ENCODE results near the gene ADAMTSL1.

ADAMTSL1 gene

GRCh38 chr9:18811171-18811570 is 337.2 kb downstream of the ADAMTSL1 start:
- TF ChIP-seq, protein P1, sequence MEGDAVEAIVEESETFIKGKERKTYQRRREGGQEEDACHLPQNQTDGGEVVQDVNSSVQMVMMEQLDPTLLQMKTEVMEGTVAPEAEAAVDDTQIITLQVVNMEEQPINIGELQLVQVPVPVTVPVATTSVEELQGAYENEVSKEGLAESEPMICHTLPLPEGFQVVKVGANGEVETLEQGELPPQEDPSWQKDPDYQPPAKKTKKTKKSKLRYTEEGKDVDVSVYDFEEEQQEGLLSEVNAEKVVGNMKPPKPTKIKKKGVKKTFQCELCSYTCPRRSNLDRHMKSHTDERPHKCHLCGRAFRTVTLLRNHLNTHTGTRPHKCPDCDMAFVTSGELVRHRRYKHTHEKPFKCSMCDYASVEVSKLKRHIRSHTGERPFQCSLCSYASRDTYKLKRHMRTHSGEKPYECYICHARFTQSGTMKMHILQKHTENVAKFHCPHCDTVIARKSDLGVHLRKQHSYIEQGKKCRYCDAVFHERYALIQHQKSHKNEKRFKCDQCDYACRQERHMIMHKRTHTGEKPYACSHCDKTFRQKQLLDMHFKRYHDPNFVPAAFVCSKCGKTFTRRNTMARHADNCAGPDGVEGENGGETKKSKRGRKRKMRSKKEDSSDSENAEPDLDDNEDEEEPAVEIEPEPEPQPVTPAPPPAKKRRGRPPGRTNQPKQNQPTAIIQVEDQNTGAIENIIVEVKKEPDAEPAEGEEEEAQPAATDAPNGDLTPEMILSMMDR (IDR thresholded peaks at IDR 0.05) = no peak

GRCh38 chr9:18819418-18819817 is 345.5 kb downstream of the ADAMTSL1 start:
- TF ChIP-seq, protein P1 (IDR thresholded peaks at IDR 0.05) = no peak

- TF ChIP-seq, protein P1 (IDR thresholded peaks at IDR 0.05) = no peak
Measured at GRCh38 chr9:18820566-18821095, 346.7 kb downstream of the ADAMTSL1 start.

GRCh38 chr9:18821788-18822187 is 347.8 kb downstream of the ADAMTSL1 start:
- TF ChIP-seq, protein P1 (IDR thresholded peaks at IDR 0.05) = no peak

DNA sequence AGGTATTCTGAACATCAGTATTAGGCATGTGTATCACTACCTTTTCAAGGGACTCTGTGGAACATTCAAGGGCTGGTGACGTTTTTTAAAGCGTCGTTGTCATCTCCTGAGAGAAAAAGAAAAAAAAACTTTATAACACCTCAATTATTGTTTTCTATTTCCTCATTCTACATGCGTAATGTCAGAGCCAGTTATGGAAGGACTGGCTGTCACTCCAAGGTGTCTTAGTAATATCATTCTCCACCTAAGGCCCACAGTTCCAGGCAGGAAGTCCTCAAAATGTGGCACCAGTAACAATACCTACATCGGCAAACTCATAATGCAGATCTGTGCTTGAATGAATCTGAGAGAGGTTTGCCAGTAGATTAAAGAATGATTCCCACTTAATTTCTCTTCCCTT is 348.9 kb downstream of the ADAMTSL1 start:
- TF ChIP-seq, protein P1 (IDR thresholded peaks at IDR 0.05) = no peak

GRCh38 chr9:18824095-18824666 is 350.2 kb downstream of the ADAMTSL1 start:
- TF ChIP-seq, protein P1 (IDR thresholded peaks at IDR 0.05) = peak; percentile 67

DNA sequence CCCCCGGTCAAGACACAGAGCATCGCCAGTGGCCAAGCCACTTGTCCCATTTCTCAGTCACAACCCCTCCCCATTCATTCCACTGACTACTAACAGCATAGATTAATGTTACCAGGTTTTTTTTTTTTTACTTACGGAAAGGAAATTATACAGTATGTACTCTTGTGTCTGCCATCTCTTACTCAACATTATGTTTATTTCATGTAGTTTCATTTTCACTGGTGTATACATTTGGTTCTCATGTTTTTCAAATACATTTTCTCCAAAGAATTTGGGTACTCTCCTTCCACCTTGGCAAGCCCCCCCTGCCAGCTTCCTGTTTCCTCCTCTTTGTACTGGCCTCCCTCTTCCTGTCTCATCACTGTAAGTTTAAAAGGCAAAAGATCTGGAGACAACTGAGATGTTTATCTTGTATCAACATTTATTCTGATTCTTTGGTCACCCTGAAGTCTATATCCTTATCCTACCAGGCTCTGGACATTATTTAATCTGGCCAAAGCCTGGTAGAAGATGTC is 351.8 kb downstream of the ADAMTSL1 start:
- TF ChIP-seq, protein P1 (IDR thresholded peaks at IDR 0.05) = no peak

Measured in LNCAP (cell line).